ENCODE measurements around the gene MBNL1. TPM values are rescaled to one million over a fixed set of nuclear protein-coding genes. Genes with fewer than 3 reads are reported as not detected.
A peak's percentile ranks its signal among the peaks of the same experiment; 100 is the strongest.

MBNL1 gene
- total and polyA plus RNA-seq, 2 of the 13 experiments (the other 11 are each of a cell fraction or from before 2014, with no cell fraction given), result 27.1 to 55.4 TPM

DNA sequence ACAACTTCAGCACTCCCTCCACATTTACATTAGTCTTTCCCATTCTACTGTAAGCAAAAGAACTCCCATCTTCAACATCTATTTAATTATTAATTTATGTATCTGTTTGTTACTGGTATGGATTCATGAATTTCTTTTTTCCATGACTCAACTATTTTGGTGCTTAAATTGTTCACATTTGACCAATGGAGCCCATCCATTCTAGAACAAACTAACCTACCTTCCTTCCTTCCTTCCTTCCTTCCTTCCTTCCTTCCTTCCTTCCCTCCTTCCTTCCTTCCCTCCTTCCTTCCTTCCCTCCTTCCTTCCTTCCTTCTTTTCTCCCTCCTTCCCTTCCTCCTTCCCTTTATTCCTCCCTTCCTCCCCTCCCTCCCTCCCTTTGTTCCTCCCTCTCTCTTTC lies 16.8 kb upstream of the MBNL1 start:
- ATAC-seq (no peak), FAIRE-seq (no peak), DNase-seq (ENCODE audit: low spot score) (no peak)
- no peaks in the 10 kb centered on the region for H3K36me3 ChIP-seq (replicated peaks in 1 of 2; ENCODE audit: control insufficient read depth in 1 of 2, insufficient read depth in 2 of 2, low read length in 2 of 2)
- H3K79me2 ChIP-seq (ENCODE audit: insufficient read depth, low read length), result no peaks in the 10 kb centered on the region
- POLR2A ChIA-PET, result no interaction called here
- H3K27ac ChIP-seq (ENCODE audit: extremely low read length, insufficient read depth, low read length), result no peak overlapping the region
- no peaks in the 10 kb centered on the region for H3K4me1 ChIP-seq (ENCODE audit: insufficient read depth, low read length)
- H3K9ac ChIP-seq (ENCODE audit: insufficient read depth, low read depth, low read length), result no peak overlapping the region
- H2AFZ ChIP-seq (ENCODE audit: low read length), result no peak overlapping the region
- intact Hi-C loops (cut with micrococcal nuclease; ENCODE audit: unreplicated experiment) (no loop called here), in situ Hi-C loops (cut with HindIII; ENCODE audit: extremely low pct_ligation_motif_present, low pct_unique_long_range_greater_than_20kb) (no loop called here)
- TF ChIP-seq ZNF460 (CRISPR knock-in tag; IDR thresholded peaks at IDR 0.05; ENCODE audit: borderline replicate concordance) (no peak), HNRNPK (IDR thresholded peaks at IDR 0.05; ENCODE audit: low read depth, low read length, poor library complexity, severe bottlenecking) (peak; percentile 37), SP5 (CRISPR knock-in tag; IDR thresholded peaks at IDR 0.05; ENCODE audit: borderline replicate concordance, low read depth) (no peak), MATR3 (CRISPR knock-in tag; IDR thresholded peaks at IDR 0.05) (no peak)
- no peak overlapping the region for H3K4me2 ChIP-seq (ENCODE audit: low read depth, low read length)
- CTCF ChIA-PET (ENCODE audit: low intra/inter-chr PET ratio, low total read pairs), result no interaction called here
- no peak overlapping the region for H3K4me3 ChIP-seq (replicated peaks in 1 of 3; ENCODE audit: insufficient read depth in 1 of 3, low read depth in 2 of 3, low read length in 3 of 3)
- no peaks in the 10 kb centered on the region for H3K9me3 ChIP-seq (ENCODE audit: low read length)
- H3K27me3 ChIP-seq (ENCODE audit: control insufficient read depth in 1 of 2, insufficient read depth in 2 of 2, low read length in 2 of 2), result no peaks in the 10 kb centered on the region
- BruUV-seq (replicated peaks), result no TSS peak
- H4K20me1 ChIP-seq (ENCODE audit: insufficient read depth, low read length), result no peaks in the 10 kb centered on the region

DNA sequence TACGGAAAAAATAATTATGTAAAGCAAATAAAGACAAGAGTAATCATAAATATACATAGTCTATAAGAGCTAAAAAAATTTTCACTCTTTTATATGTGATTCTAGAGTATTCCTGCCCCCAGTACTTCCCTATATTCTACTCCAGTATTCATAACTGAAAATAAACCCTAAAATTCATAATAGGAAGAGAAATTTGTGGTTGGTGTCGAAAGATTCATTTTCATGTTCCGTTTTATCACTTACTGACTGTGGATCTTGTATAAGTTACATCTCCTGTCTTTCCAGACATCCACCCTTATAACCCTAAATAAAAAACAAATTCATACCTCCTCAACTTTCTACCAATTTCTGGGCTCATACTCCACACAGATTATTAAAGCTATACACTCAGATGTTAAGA lies 16.0 kb upstream of the MBNL1 start:
- WGBS (ENCODE audit: low lambda C conversion rate), result 71% methylated on average over 3 of the region's 3 CpGs
- Histone ChIP-seq H3K4me2 (ENCODE audit: low read depth, low read length) (no peak overlapping the region), H3K79me2 (ENCODE audit: insufficient read depth, low read length) (no peaks in the 10 kb centered on the region), H3K36me3 (replicated peaks in 1 of 2; ENCODE audit: control insufficient read depth in 1 of 2, insufficient read depth in 2 of 2, low read length in 2 of 2) (no peaks in the 10 kb centered on the region), H4K20me1 (ENCODE audit: insufficient read depth, low read length) (no peaks in the 10 kb centered on the region), H3K4me1 (ENCODE audit: insufficient read depth, low read length) (peaks cover 7% of the 10 kb centered on the region), H2AFZ (ENCODE audit: low read length) (no peak overlapping the region), H3K4me3 (replicated peaks in 1 of 3; ENCODE audit: insufficient read depth in 1 of 3, low read depth in 2 of 3, low read length in 3 of 3) (no peak overlapping the region), H3K9me3 (ENCODE audit: low read length) (no peaks in the 10 kb centered on the region), H3K9ac (ENCODE audit: insufficient read depth, low read depth, low read length) (no peak overlapping the region), H3K27me3 (ENCODE audit: control insufficient read depth in 1 of 2, insufficient read depth in 2 of 2, low read length in 2 of 2) (no peaks in the 10 kb centered on the region), H3K27ac (ENCODE audit: extremely low read length, insufficient read depth, low read length) (no peak overlapping the region)
- intact Hi-C loops (cut with micrococcal nuclease; ENCODE audit: unreplicated experiment), result no loop called here
- FAIRE-seq (no peak), ATAC-seq (no peak), DNase-seq (ENCODE audit: low spot score) (no peak)
- in situ Hi-C loops (cut with HindIII; ENCODE audit: extremely low pct_ligation_motif_present, low pct_unique_long_range_greater_than_20kb), result no loop called here
- ChIA-PET POLR2A (no interaction called here), CTCF (ENCODE audit: low intra/inter-chr PET ratio, low total read pairs) (no interaction called here)
- no TSS peak for BruUV-seq (replicated peaks)
- TF ChIP-seq, protein P1, sequence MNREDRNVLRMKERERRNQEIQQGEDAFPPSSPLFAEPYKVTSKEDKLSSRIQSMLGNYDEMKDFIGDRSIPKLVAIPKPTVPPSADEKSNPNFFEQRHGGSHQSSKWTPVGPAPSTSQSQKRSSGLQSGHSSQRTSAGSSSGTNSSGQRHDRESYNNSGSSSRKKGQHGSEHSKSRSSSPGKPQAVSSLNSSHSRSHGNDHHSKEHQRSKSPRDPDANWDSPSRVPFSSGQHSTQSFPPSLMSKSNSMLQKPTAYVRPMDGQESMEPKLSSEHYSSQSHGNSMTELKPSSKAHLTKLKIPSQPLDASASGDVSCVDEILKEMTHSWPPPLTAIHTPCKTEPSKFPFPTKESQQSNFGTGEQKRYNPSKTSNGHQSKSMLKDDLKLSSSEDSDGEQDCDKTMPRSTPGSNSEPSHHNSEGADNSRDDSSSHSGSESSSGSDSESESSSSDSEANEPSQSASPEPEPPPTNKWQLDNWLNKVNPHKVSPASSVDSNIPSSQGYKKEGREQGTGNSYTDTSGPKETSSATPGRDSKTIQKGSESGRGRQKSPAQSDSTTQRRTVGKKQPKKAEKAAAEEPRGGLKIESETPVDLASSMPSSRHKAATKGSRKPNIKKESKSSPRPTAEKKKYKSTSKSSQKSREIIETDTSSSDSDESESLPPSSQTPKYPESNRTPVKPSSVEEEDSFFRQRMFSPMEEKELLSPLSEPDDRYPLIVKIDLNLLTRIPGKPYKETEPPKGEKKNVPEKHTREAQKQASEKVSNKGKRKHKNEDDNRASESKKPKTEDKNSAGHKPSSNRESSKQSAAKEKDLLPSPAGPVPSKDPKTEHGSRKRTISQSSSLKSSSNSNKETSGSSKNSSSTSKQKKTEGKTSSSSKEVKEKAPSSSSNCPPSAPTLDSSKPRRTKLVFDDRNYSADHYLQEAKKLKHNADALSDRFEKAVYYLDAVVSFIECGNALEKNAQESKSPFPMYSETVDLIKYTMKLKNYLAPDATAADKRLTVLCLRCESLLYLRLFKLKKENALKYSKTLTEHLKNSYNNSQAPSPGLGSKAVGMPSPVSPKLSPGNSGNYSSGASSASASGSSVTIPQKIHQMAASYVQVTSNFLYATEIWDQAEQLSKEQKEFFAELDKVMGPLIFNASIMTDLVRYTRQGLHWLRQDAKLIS (CRISPR knock-in tag; IDR thresholded peaks at IDR 0.05), result no peak
- no peak for TF ChIP-seq ZNF703 (CRISPR knock-in tag; IDR thresholded peaks at IDR 0.05; ENCODE audit: borderline replicate concordance)
- TF ChIP-seq, protein P2, sequence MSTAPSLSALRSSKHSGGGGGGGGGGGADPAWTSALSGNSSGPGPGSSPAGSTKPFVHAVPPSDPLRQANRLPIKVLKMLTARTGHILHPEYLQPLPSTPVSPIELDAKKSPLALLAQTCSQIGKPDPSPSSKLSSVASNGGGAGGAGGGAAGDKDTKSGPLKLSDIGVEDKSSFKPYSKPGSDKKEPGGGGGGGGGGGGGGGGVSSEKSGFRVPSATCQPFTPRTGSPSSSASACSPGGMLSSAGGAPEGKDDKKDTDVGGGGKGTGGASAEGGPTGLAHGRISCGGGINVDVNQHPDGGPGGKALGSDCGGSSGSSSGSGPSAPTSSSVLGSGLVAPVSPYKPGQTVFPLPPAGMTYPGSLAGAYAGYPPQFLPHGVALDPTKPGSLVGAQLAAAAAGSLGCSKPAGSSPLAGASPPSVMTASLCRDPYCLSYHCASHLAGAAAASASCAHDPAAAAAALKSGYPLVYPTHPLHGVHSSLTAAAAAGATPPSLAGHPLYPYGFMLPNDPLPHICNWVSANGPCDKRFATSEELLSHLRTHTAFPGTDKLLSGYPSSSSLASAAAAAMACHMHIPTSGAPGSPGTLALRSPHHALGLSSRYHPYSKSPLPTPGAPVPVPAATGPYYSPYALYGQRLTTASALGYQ (CRISPR knock-in tag; IDR thresholded peaks at IDR 0.05), result no peak
- no peak for TF ChIP-seq PRPF4 (IDR thresholded peaks at IDR 0.05; ENCODE audit: low read depth, low read length, poor library complexity, severe bottlenecking)
